A204.1 (cell line): Measurements from ENCODE around the gene GSC2.

Source experiments
- FAIRE-seq: peaks from 2 replicates; lab custom pipeline; 2012; peaks lifted over from hg19 to GRCh38; lab: Jason Lieb, UNC

Gene GSC2

GRCh38 chr22:19119949-19120348 is 30.1 kb downstream of the GSC2 start:
- FAIRE-seq = no peak

- no peak for FAIRE-seq
These were observed 31.7 kb downstream of the GSC2 start for GRCh38 chr22:19118329-19118880.

DNA sequence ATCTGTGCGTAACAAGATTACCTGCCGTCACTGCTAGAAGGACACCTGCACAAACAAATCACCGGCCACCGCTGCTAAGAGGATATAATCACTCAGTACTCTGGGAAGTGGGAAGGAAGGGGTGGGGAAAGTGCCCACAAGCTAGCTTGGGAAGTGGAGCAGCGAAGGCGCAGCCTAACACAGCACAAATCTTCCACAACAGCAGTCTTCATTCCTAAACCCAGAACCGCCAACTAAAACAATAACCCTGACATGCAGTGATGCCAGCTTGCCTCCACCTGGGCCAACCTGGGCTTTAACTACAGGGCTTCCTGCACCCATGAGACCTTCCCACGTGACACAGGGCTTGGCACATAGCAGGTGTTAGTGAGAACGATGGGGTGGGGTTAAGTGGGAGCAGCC is 33.0 kb downstream of the GSC2 start:
- FAIRE-seq = no peak

- FAIRE-seq = no peak
These were observed 34.5 kb downstream of the GSC2 start for GRCh38 chr22:19115628-19116027.

GRCh38 chr22:19114984-19115552 is 35.0 kb downstream of the GSC2 start:
- FAIRE-seq = no peak

DNA sequence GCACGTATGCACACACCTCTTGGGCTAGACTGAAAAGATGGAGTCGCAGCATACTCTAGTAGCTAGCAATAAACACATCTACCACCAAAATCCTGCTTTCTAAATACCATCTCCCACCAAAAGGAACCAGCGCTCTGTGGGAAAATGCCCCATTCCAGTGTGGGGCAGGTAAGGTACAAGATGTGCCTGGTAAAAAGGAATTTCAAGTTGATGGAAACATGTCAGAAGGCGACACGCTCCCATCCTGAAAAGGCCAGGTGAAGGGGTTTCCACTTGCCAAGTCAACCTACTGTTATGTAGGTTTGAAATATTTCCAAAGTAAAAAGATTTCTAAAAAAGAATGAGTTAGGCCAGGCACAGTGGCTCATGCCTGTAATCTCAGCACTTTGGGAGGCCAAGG is 36.7 kb downstream of the GSC2 start:
- FAIRE-seq = no peak

- no peak for FAIRE-seq
These were observed 38.5 kb downstream of the GSC2 start for GRCh38 chr22:19111584-19111983.

GRCh38 chr22:19111140-19111539 is 39.0 kb downstream of the GSC2 start:
- no peak for FAIRE-seq

DNA sequence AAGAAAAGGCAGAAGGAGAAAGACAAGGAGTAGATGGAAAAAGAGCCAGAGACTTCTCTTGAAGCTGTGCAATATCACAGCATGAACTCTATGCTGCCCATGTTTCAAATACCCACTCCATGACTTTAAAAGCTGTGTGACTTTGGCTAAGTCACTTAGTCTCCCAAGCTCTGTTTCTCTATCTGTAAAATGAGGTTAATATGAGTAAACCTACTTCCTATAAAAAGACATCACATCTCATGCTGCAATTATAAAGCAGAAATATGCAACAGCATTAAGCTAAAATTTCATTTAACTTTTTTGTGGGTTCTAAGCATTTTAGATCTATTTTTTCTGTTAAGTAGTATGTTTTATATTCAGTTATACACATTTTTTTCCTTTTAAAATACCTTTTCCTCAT is 39.4 kb downstream of the GSC2 start:
- FAIRE-seq = no peak

DNA sequence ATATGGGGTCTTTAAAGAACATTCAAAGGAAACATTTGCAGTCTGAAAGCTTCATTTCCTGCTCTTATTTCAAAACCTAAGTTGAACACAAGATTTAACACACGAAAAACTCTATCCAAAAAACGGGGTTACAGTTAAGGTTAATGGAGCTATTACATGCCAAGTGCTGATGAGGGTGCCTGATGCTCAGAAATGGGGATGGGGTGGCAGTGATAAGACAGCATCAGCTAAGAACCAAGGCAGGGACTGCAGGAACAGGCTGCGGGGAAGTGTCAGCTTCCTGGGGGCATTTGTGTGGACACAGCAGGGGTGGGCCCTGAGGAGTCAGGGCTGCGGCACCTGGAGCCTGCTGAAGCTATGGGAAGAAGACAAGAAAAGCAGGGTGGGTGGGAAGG is 40.0 kb downstream of the GSC2 start:
- FAIRE-seq = no peak

GRCh38 chr22:19109198-19110063 is 40.7 kb downstream of the GSC2 start:
- no peak for FAIRE-seq

- FAIRE-seq = no peak
These were observed 41.3 kb downstream of the GSC2 start for GRCh38 chr22:19108807-19109197.

- FAIRE-seq = no peak
These were observed 42.4 kb downstream of the GSC2 start for GRCh38 chr22:19107730-19108074.

DNA sequence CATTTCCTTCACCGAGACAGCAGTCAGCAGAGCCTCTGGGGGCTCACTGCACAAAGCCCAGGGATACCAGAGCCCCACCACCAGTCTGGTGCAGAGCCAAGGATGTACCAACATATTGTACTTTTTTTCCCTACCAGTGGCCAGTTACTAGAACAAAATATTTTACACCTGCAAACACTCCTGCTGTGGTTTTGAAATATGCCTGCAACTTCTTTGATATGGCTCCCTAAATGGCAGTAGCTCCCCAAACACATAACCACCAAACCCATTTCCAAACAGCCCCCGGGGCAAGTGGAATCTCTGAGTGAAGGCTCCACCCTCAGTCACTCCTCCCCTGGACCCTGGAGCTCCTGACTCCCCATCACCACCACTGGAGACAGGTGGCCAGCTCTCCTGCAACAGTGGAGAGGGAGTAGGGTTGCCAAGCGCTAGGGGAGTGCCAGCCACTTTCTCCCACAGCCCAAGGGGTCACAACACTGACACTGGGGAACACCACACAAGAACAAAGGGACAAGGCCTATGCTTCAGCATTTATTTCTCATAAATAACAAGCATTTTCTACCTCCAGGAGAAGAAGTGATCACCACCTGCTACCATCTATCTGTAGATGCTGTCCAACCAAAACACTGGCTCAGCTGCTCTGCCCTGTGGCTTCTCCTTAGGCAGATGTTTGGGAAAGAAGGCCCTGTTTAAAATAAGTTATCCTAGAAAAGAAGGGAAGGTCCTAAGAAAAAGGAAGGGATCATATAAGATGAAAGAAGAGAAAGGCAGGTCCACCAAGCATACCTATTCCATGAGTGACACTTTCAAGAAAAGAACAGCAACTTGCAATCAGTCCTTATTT is 43.0 kb downstream of the GSC2 start:
- no peak for FAIRE-seq

- FAIRE-seq = no peak
These were observed 44.0 kb downstream of the GSC2 start for GRCh38 chr22:19105867-19106802.

DNA sequence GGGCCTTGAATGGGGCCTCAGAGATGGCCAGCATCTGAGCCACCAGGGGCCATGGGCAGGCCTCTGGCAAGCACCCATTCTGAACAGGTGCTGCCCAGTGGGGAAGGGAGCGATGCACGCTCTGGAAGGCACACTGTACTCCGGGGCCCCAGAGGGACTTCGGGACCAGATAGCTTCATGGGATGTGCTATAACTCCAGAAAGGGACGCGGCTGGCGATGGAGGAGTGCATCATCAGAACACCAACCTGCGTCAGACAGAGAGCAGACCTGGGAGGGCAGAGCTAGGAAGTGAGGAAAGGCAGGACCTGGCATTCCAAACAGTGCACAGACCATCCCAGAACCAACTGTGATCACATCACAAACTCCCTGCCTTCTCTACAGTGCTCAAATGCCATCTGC is 44.6 kb downstream of the GSC2 start:
- no peak for FAIRE-seq

GRCh38 chr22:19103880-19104821 is 45.9 kb downstream of the GSC2 start:
- FAIRE-seq = no peak

- FAIRE-seq = no peak
These were observed 51.9 kb downstream of the GSC2 start for GRCh38 chr22:19098157-19098556.

DNA sequence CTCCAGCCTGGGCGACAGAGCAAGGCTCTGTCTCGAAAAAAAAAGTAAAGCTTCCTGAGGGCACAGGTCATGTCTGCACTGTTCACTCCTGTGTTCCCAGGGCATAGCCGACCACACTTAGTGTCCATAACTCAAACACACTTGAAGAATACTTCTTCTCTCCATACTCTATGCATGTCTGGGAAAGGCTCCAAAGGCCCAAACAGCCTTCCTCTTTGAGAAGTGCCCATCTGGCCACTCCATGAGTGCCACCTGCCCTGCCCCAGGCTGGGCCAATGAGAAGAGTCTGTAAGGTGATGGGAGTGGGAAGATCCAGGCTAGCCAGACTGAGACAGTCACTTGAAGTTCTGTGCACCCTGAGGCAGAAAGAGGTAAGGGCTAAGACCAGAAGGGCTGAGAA is 52.6 kb downstream of the GSC2 start:
- FAIRE-seq = no peak
